ENCODE results near the gene SLC25A17.
A peak's percentile ranks its signal among the peaks of the same experiment; 100 is the strongest.
"Not testable (repeated sequence)": the region's sequence is repeated elsewhere in the genome, so short reads cannot be mapped to it uniquely, and the experiment has no call there.

SLC25A17 gene

GRCh38 chr22:40803321-40803720 lies 15.8 kb downstream of the SLC25A17 start:
- Mint-ChIP-seq H3K4me1 (ENCODE audit: low read depth) (peaks cover 4% of the 10 kb centered on the region), H3K36me3 (ENCODE audit: low read depth) (peaks cover 4% of the 10 kb centered on the region), H3K4me3 (no peak overlapping the region), H3K27me3 (ENCODE audit: low read depth) (no peaks in the 10 kb centered on the region), H3K27ac (no peak overlapping the region), H3K9me3 (no peaks in the 10 kb centered on the region)
- DNase-seq (ENCODE audit: low spot score), result no peak

GRCh38 chr22:40799008-40799407 lies 20.1 kb downstream of the SLC25A17 start:
- H3K4me1 Mint-ChIP-seq (ENCODE audit: low read depth), result peaks cover 6% of the 10 kb centered on the region
- no peaks in the 10 kb centered on the region for H3K9me3 Mint-ChIP-seq
- no peak overlapping the region for H3K4me3 Mint-ChIP-seq
- DNase-seq (ENCODE audit: low spot score), result no peak
- H3K36me3 Mint-ChIP-seq (ENCODE audit: low read depth), result peaks cover 9% of the 10 kb centered on the region
- H3K27ac Mint-ChIP-seq, result no peak overlapping the region
- H3K27me3 Mint-ChIP-seq (ENCODE audit: low read depth), result no peaks in the 10 kb centered on the region

GRCh38 chr22:40797427-40797826 lies 21.7 kb downstream of the SLC25A17 start:
- peaks cover 16% of the 10 kb centered on the region for H3K36me3 Mint-ChIP-seq (ENCODE audit: low read depth)

GRCh38 chr22:40792451-40792850 lies 26.7 kb downstream of the SLC25A17 start:
- Mint-ChIP-seq H3K9me3 (no peaks in the 10 kb centered on the region), H3K36me3 (ENCODE audit: low read depth) (peaks cover 31% of the 10 kb centered on the region), H3K27me3 (ENCODE audit: low read depth) (no peaks in the 10 kb centered on the region), H3K4me3 (no peak overlapping the region), H3K4me1 (ENCODE audit: low read depth) (peaks cover 11% of the 10 kb centered on the region), H3K27ac (no peak overlapping the region)
- DNase-seq (ENCODE audit: low spot score), result no peak

More at GRCh38 chr22:40797427-40797826, 21.7 kb downstream of the SLC25A17 start:
- Mint-ChIP-seq H3K4me1 (ENCODE audit: low read depth) (peaks cover 7% of the 10 kb centered on the region), H3K9me3 (no peaks in the 10 kb centered on the region), H3K27ac (no peak overlapping the region), H3K4me3 (no peak overlapping the region), H3K27me3 (ENCODE audit: low read depth) (no peaks in the 10 kb centered on the region)
- DNase-seq (ENCODE audit: low spot score), result no peak

- Mint-ChIP-seq H3K27me3 (ENCODE audit: low read depth) (no peaks in the 10 kb centered on the region), H3K36me3 (ENCODE audit: low read depth) (peaks cover 31% of the 10 kb centered on the region), H3K4me1 (ENCODE audit: low read depth) (peaks cover 11% of the 10 kb centered on the region), H3K9me3 (no peaks in the 10 kb centered on the region), H3K4me3 (no peak overlapping the region), H3K27ac (no peak overlapping the region)
- DNase-seq (ENCODE audit: low spot score), result no peak
Observed at GRCh38 chr22:40791241-40791640, 27.9 kb downstream of the SLC25A17 start.

DNA sequence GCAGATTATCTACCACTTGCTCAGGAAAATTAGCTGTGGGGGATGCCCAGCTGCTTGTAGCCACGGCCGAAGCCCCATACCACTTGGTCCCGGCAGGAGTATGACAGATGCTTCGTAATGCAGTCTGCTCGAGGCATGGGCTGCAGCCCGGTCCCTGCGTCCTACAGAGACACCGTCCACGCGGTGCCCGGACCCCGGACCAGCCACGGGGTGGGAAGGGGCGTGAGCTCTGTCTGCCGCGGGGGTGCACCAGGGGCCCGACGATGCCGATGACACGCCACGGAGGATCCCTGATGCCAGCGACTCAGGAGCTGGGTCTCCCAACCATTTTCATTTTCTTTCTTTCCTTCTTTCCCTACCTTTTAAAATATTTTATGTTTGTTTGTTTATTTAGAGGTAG lies 30.0 kb downstream of the SLC25A17 start:
- Mint-ChIP-seq H3K9me3 (no peaks in the 10 kb centered on the region), H3K27me3 (ENCODE audit: low read depth) (no peaks in the 10 kb centered on the region), H3K4me3 (no peak overlapping the region), H3K27ac (no peak overlapping the region), H3K4me1 (ENCODE audit: low read depth) (peaks cover 11% of the 10 kb centered on the region), H3K36me3 (ENCODE audit: low read depth) (peaks cover 33% of the 10 kb centered on the region)
- DNase-seq (ENCODE audit: low spot score), result no peak

GRCh38 chr22:40782521-40782920 lies 36.6 kb downstream of the SLC25A17 start:
- Mint-ChIP-seq H3K4me3 (no peak overlapping the region), H3K9me3 (no peaks in the 10 kb centered on the region), H3K27ac (no peak overlapping the region), H3K27me3 (ENCODE audit: low read depth) (no peaks in the 10 kb centered on the region), H3K36me3 (ENCODE audit: low read depth) (peaks cover 7% of the 10 kb centered on the region), H3K4me1 (ENCODE audit: low read depth) (no peaks in the 10 kb centered on the region)
- no peak for DNase-seq (ENCODE audit: low spot score)

DNA sequence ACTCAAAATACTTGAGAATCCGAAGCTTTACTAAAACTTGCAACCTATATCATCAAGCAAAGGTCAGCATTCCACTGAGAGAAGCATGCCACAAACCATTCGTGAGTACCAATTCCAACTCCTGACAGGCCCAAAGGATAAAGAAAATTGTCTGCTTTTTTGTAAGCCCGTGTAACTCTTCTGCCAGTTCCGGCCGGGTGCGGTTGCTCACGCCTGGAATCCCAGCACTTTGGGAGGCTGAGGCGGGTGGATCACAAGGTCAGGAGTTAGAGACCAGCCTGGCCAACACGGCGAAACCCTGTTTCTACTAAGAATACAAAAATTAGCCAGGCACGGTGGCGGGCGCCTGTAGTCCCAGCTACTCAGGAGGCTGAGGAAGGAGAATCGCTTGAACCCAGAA lies 37.4 kb downstream of the SLC25A17 start:
- H3K9me3 Mint-ChIP-seq; H3K27ac Mint-ChIP-seq; DNase-seq (ENCODE audit: low spot score); H3K4me3 Mint-ChIP-seq; H3K27me3 Mint-ChIP-seq (ENCODE audit: low read depth); H3K4me1 Mint-ChIP-seq (ENCODE audit: low read depth): not testable (repeated sequence)
- H3K36me3 Mint-ChIP-seq (ENCODE audit: low read depth), result peaks cover 12% of the 10 kb centered on the region

DNA sequence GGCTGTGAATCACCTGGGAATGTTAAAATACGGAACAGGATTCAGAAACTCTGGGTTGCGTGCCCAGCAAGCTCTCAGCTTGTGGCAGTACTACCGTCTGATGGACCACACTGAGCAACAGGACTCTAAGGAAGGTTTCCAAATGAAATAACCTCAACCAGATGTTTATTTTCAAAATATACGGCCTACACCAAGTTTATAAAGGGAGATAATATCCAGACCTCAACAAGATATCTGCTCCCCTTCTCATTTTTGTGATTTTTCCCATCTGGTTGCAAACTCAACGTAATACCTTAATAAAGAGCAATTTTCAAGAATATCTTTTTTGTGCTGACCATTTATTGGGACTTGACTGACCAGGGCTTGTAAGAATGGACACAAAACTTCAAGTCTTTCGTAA lies 49.4 kb downstream of the SLC25A17 start:
- Mint-ChIP-seq H3K36me3 (ENCODE audit: low read depth) (peaks cover 23% of the 10 kb centered on the region), H3K4me3 (no peak overlapping the region), H3K4me1 (ENCODE audit: low read depth) (peaks cover 12% of the 10 kb centered on the region), H3K27me3 (ENCODE audit: low read depth) (no peaks in the 10 kb centered on the region), H3K9me3 (no peaks in the 10 kb centered on the region), H3K27ac (no peak overlapping the region)
- DNase-seq (ENCODE audit: low spot score), result no peak

- no peaks in the 10 kb centered on the region for H3K9me3 Mint-ChIP-seq
- H3K27ac Mint-ChIP-seq, result no peak overlapping the region
- peaks cover 17% of the 10 kb centered on the region for H3K4me1 Mint-ChIP-seq (ENCODE audit: low read depth)
Observed at GRCh38 chr22:40768206-40768605, 50.9 kb downstream of the SLC25A17 start.

DNA sequence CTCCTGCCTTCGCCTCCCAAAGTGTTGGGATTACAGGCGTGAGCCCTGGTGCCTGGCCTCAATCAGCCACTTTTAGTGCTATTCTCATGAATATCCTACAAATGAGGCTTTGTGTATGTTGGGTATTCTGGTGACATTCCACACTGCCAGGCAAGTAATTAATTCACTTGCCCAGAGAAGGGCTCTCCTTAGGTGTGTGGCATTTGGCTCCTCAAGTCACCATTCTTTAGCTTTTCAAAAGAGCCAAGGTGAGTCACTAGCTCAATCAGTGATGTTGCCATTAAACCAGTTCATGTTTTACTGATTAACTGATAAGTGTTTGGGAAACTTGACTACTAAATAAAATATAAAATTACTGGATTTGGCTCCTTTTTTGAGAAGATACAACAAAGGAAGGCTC lies 52.2 kb downstream of the SLC25A17 start:
- DNase-seq (ENCODE audit: low spot score), result no peak
- Mint-ChIP-seq H3K27me3 (ENCODE audit: low read depth) (no peaks in the 10 kb centered on the region), H3K4me3 (no peak overlapping the region), H3K36me3 (ENCODE audit: low read depth) (peaks cover 15% of the 10 kb centered on the region), H3K9me3 (no peaks in the 10 kb centered on the region), H3K27ac (no peak overlapping the region), H3K4me1 (ENCODE audit: low read depth) (peaks cover 17% of the 10 kb centered on the region)

More at GRCh38 chr22:40768206-40768605, 50.9 kb downstream of the SLC25A17 start:
- Mint-ChIP-seq H3K36me3 (ENCODE audit: low read depth) (peaks cover 15% of the 10 kb centered on the region), H3K27me3 (ENCODE audit: low read depth) (no peaks in the 10 kb centered on the region), H3K4me3 (no peak overlapping the region)
- no peak for DNase-seq (ENCODE audit: low spot score)

- peak overlapping the region; percentile 13 for H3K4me3 Mint-ChIP-seq
Observed at GRCh38 chr22:40764763-40765441, 54.2 kb downstream of the SLC25A17 start.

DNA sequence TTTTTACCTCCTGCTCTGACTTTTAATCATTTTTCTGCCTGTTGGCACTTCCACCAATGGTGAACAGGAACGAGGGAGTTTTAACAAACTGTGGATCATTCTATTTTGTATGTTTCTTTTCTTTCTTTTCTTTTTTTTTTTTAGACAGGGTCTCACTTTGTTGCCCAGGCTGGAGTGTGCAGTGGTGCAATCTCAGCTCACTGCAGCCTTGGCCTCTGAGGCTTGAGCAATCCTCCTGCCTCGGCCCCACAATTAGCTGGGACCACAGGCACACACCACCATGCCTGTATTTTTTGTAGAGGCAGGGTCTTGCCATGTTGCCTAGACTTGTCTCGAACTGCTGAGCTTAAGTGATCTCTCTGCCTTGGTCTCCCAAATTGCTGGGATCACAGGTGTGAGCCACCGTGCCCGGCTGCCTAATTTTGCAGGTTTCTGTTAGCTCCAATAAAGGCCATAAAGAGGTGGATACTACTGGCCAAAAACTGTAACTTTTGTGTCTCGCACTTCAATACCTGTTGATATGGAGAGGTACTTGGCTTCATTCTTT lies 59.8 kb downstream of the SLC25A17 start:
- peaks cover 3% of the 10 kb centered on the region for H3K4me1 Mint-ChIP-seq (ENCODE audit: low read depth)
- H3K9me3 Mint-ChIP-seq, result no peaks in the 10 kb centered on the region
- no peaks in the 10 kb centered on the region for H3K36me3 Mint-ChIP-seq (ENCODE audit: low read depth)
- no peak overlapping the region for H3K27ac Mint-ChIP-seq
- no peak overlapping the region for H3K4me3 Mint-ChIP-seq
- DNase-seq (ENCODE audit: low spot score), result no peak
- no peaks in the 10 kb centered on the region for H3K27me3 Mint-ChIP-seq (ENCODE audit: low read depth)

More at GRCh38 chr22:40764763-40765441, 54.2 kb downstream of the SLC25A17 start:
- Mint-ChIP-seq H3K27me3 (ENCODE audit: low read depth) (no peaks in the 10 kb centered on the region), H3K27ac (peak overlapping the region; percentile 75), H3K9me3 (no peaks in the 10 kb centered on the region), H3K4me1 (ENCODE audit: low read depth) (peaks cover 19% of the 10 kb centered on the region), H3K36me3 (ENCODE audit: low read depth) (peaks cover 6% of the 10 kb centered on the region)
- peak; percentile 29 for DNase-seq (ENCODE audit: low spot score)

- not testable (repeated sequence) for H3K4me1 Mint-ChIP-seq (ENCODE audit: low read depth); H3K36me3 Mint-ChIP-seq (ENCODE audit: low read depth); H3K27me3 Mint-ChIP-seq (ENCODE audit: low read depth); H3K4me3 Mint-ChIP-seq; H3K27ac Mint-ChIP-seq; H3K9me3 Mint-ChIP-seq; DNase-seq (ENCODE audit: low spot score)
Observed at GRCh38 chr22:40758851-40759250, 60.3 kb downstream of the SLC25A17 start.

DNA sequence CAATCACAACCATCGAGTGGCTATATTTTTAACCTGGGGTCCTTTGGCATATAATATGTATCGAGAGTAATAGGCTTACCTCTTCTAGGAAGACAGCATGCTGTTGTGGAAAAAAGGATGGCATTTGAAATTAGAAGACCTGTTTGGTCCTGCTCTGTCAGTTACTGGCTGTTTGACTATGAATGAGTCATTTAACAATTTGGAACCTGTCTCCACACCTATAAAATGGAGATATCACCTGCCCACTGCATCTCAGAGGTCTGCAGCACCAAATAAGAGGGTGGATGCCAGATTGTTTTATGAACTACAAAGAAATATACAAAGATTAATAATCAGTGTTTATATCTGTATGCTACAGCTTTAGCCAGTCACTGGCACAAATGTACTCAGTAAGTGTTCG lies 60.8 kb downstream of the SLC25A17 start:
- Mint-ChIP-seq H3K4me3 (no peak overlapping the region), H3K27me3 (ENCODE audit: low read depth) (no peaks in the 10 kb centered on the region), H3K9me3 (no peaks in the 10 kb centered on the region), H3K4me1 (ENCODE audit: low read depth) (peaks cover 3% of the 10 kb centered on the region), H3K27ac (no peak overlapping the region), H3K36me3 (ENCODE audit: low read depth) (no peaks in the 10 kb centered on the region)
- no peak for DNase-seq (ENCODE audit: low spot score)
